ENCODE results near the gene RAB31. TPM values are rescaled to one million over a fixed set of nuclear protein-coding genes. Genes with fewer than 3 reads are reported as not detected.

Gene RAB31
- total RNA-seq, 4 donors from 2014 or later: 27.1 to 54.4 (median 44.3) TPM

GRCh38 chr18:9878783-9879242, 170.7 kb downstream of the RAB31 start:
- H3K4me3 ChIP-seq: no peak overlapping the region
- 96 to 98% methylated on average over 6 of the region's 6 CpGs for whole genome bisulfite sequencing, 2 donors

GRCh38 chr18:9884090-9884489, 176.0 kb downstream of the RAB31 start:
- H3K36me3 ChIP-seq: no peaks in the 10 kb centered on the region
- H3K9me3 ChIP-seq: no peaks in the 10 kb centered on the region
- H3K27me3 ChIP-seq: no peaks in the 10 kb centered on the region
- no peak overlapping the region for H3K27ac ChIP-seq
- no peak for DNase-seq (ENCODE audit: low spot score in 2 of 2)
- 86 to 90% methylated on average over 6 of the region's 6 CpGs for WGBS, 2 donors
- H3K4me1 ChIP-seq: no peaks in the 10 kb centered on the region
- TF ChIP-seq CTCF (IDR thresholded peaks at IDR 0.05) (no peak), POLR2A (IDR thresholded peaks at IDR 0.05) (no peak), EP300 (IDR thresholded peaks at IDR 0.05) (no peak)
- H3K4me3 ChIP-seq: no peak overlapping the region

More at GRCh38 chr18:9878783-9879242, 170.7 kb downstream of the RAB31 start:
- Histone ChIP-seq H3K9me3 (no peaks in the 10 kb centered on the region), H3K27ac (no peak overlapping the region), H3K27me3 (no peaks in the 10 kb centered on the region), H3K36me3 (no peaks in the 10 kb centered on the region), H3K4me1 (peaks cover 0 to 16% (median 0%) of the 10 kb centered on the region in 4 donors)
- no peak for DNase-seq (ENCODE audit: low spot score in 2 of 2)
- TF ChIP-seq EP300 (IDR thresholded peaks at IDR 0.05) (no peak), CTCF (IDR thresholded peaks at IDR 0.05) (no peak), POLR2A (IDR thresholded peaks at IDR 0.05) (no peak)

GRCh38 chr18:9884532-9885140, 176.5 kb downstream of the RAB31 start:
- Histone ChIP-seq H3K36me3 (no peaks in the 10 kb centered on the region), H3K4me1 (no peaks in the 10 kb centered on the region), H3K27me3 (no peaks in the 10 kb centered on the region), H3K9me3 (no peaks in the 10 kb centered on the region), H3K27ac (no peak overlapping the region), H3K4me3 (no peak overlapping the region)
- no peak for DNase-seq (ENCODE audit: low spot score in 2 of 2)
- TF ChIP-seq CTCF (IDR thresholded peaks at IDR 0.05) (no peak), POLR2A (IDR thresholded peaks at IDR 0.05) (no peak), EP300 (IDR thresholded peaks at IDR 0.05) (no peak)
- 91 to 93% methylated on average over 12 of the region's 12 CpGs for WGBS, 2 donors

GRCh38 chr18:9885170-9886004, 177.3 kb downstream of the RAB31 start, which contains the start of gene TXNDC2:
Gene TXNDC2, plus strand, starts transcription at chr18:9885973. Its CDS starts 708 bp downstream, at chr18:9886681.
- Histone ChIP-seq H3K9me3 (no peaks in the 10 kb centered on the region), H3K4me1 (no peaks in the 10 kb centered on the region), H3K27ac (no peak within 1 kb of the TSS), H3K36me3 (no peaks in the 10 kb centered on the region), H3K4me3 (no peak within 1 kb of the TSS), H3K27me3 (no peaks in the 10 kb centered on the region)
- DNase-seq (ENCODE audit: low spot score in 2 of 2): no peak
- TF ChIP-seq EP300 (IDR thresholded peaks at IDR 0.05) (no peak), POLR2A (IDR thresholded peaks at IDR 0.05) (no peak), CTCF (IDR thresholded peaks at IDR 0.05) (no peak)
- 89 to 91% methylated on average over 8 of the region's 8 CpGs for WGBS, 2 donors

- Histone ChIP-seq H3K27me3 (no peaks in the 10 kb centered on the region), H3K4me3 (no peak overlapping the region), H3K9me3 (no peaks in the 10 kb centered on the region), H3K36me3 (no peaks in the 10 kb centered on the region), H3K27ac (no peak overlapping the region), H3K4me1 (no peaks in the 10 kb centered on the region)
- TF ChIP-seq EP300 (IDR thresholded peaks at IDR 0.05) (no peak), POLR2A (IDR thresholded peaks at IDR 0.05) (no peak), CTCF (IDR thresholded peaks at IDR 0.05) (no peak)
- 92 to 96% methylated on average over 3 of the region's 3 CpGs for WGBS, 2 donors
- DNase-seq (ENCODE audit: low spot score in 2 of 2): no peak
Measured at GRCh38 chr18:9886005-9886348, 177.9 kb downstream of the RAB31 start.

All from tibial nerve (tissue), 4 donors.